8988T (cell line): ENCODE measurements around the gene OSBPL10.
"Not testable (repeated sequence)": the region's sequence is repeated elsewhere in the genome, so short reads cannot be mapped to it uniquely, and the experiment has no call there.

Experiments
- DNase-seq: peaks from one replicate; pipeline ENCODE4 v3.0.0; 2011

OSBPL10 gene

DNA sequence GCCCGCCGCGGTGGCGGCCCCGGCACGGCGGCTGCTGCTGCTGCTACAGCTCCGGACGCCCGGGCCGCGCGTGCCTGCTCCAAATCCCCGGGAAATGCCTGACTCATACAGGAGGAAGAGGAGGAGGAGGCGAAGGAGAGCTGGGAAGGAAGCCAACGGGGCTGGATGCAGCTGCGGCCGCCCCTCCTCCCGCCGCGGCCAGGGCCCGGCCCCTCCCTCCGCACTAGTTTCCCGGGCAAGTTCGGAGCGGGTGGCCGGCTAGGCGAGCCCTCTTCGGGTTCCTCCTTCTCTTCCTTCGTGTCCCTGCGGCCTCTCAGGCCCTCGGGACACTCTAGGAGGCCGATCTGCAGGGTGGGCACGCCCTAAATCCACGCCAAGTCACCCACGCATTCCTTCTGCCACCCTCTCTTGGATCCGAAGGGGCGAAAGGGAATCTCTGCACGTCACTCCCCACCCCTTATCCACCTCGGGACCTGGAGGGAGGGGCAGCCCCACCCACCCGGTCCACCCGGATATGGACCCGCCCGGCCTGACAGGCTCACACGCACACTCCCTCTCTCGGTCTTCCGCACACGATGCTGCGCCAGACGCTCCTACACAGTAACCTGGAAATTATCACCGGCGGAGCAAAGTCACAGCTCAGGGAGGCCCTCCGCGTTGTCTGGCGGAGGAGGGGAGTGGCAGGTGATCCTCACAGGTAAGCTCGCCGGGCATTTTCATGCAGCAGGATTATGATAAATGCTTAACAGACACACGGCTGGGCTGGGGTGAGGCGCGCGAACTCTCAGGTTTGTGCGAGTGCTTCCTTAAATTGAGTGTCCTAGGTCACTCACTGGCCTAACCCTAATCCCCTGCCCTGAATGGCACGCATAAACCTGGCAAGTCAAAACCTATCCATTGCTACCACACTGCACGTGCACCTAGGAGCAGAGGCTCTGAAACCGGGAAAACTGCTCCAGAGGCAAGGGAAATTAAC is at the start of gene OSBPL10, which contains the start of gene ZNF860:
Gene OSBPL10, minus strand, starts transcription at position 57 of the 976 bp plus-strand sequence. CDS start 83 bp downstream, outside the sequence.
Gene ZNF860, plus strand, starts transcription at position 545 of the 976 bp plus-strand sequence. CDS start 7,330 bp downstream, outside the sequence.
- DNase-seq = peak; percentile 57

GRCh38 chr3:32026593-32026992 is 45.5 kb upstream of the OSBPL10 start:
- no peak for DNase-seq

- DNase-seq = no peak
Observed at GRCh38 chr3:32022947-32023346, 41.9 kb upstream of the OSBPL10 start.

- DNase-seq = no peak
Observed at GRCh38 chr3:32021748-32022147, 40.7 kb upstream of the OSBPL10 start.

GRCh38 chr3:32021155-32021554 is 40.1 kb upstream of the OSBPL10 start:
- no peak for DNase-seq

DNA sequence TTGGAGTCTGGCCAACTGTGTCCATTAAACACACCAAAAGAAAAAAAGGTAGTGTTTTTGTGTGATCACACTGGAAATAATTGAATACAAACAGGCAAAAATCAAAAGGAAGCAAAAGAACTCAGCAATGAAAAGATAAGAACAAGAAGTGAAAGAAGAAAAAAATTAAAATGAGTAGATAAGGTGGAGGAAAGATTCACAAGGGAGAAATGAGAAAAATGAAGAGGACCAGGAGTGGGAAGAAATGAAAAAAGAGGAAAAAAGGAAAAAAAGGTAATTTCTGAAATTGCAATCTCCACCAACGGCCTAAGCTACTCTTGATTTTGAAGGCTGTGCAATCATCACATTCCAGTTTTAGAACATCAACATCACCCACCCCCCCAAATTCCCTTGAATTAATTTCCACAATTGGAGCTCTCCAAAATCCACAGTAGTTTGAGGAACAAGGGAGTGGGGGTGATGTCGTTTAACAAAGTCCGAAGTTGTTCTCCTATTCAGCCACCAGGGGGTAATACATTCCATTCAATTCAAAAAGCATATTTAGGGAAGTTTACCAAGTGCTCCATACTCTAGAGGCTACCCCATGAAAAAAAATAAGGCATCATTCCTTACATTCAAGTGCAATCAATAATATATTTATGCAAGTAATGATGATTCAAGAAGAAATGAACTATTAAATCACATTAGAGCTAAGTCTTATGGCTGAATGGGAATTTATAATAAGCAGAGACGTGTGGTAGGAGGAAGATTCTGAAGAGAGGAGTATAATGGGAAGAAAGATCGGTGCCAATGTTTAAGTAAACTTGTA is 37.9 kb upstream of the OSBPL10 start:
- DNase-seq = peak; percentile 32

DNA sequence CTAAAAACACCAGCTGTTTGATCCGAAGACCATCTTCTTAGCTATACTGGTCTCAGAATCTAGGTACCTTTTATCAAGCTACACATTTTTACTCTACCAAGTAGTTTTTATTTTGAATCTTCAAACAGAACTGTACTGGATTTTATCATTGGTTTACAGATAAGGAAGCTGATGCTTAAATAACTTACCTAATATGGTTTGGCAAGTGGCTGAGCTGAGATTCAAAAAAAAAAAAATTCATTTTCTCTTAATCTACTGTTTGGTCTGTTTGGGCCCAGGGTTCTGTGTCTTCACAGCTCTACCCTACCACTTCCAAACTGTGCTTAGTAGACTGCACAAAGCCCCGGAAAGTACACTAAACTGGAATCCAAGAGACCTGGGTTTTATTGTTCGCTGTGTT is 36.2 kb upstream of the OSBPL10 start:
- DNase-seq = no peak

DNA sequence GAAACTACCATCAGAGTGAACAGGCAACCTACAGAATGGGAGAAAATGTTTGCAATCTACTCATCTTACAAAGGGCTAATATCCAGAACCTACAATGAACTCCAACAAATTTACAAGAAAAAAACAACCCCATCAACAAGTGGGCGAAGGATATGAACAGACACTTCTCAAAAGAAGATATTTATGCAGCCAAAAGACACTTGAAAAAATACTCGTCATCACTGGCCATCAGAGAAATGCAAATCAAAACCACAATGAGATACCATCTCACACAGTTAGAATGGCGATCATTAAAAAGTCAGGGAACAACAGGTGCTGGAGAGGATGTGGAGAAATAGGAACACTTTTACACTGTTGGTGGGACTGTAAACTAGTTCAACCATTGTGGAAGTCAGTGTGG is 34.6 kb upstream of the OSBPL10 start:
- not testable (repeated sequence) for DNase-seq

DNA sequence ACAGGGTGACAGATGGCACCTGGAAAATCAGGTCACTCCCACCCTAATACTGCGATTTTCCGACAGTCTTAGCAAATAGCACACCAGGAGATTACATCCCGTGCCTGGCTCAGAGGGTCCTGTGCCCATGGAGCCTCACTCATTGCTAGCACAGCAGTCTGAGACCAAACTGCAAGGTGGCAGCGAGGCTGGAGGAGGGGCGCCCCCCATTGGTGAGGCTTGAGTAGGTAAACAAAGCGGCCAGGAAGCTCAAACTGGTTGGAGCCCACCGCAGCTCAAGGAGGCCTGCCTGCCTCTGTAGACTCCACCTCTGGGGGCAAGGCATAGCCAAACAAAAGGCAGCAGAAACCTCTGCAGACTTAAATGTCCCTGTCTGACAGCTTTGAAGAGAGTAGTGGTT is 29.6 kb upstream of the OSBPL10 start:
- not testable (repeated sequence) for DNase-seq

- no peak for DNase-seq
Observed at GRCh38 chr3:32009957-32010356, 28.9 kb upstream of the OSBPL10 start.

GRCh38 chr3:32009101-32009500 is 28.0 kb upstream of the OSBPL10 start:
- DNase-seq = no peak

DNA sequence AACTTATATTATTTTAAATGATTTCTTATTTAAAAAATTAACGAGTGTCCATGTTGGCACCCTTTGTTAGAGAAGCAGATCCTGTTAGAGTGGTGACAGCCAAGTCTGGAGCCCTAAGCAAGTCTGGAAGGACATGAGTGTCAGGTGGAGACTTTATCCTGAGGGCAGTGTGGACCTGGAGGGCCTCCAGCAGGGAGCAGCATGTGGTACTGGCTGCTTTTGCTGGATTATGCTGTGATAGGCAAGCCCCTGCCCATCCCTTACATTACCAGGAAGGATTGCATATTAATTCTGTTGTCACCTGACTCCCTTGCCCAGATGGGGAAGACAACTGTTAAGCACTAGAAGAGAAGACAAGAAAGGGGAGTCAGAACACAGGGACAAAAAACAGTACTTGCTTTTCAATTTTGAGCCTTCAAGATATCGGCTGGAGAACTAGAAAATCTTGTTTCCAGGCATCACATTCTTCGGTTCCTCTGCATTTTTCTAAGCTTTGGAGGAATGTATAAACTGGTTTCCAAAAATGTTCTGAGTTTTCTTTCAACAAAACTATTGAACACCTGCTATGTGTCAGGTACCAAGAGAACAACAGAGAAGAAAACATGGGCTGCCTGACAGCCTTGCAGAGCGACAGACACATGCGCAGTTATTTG is 23.2 kb upstream of the OSBPL10 start:
- no peak for DNase-seq

DNA sequence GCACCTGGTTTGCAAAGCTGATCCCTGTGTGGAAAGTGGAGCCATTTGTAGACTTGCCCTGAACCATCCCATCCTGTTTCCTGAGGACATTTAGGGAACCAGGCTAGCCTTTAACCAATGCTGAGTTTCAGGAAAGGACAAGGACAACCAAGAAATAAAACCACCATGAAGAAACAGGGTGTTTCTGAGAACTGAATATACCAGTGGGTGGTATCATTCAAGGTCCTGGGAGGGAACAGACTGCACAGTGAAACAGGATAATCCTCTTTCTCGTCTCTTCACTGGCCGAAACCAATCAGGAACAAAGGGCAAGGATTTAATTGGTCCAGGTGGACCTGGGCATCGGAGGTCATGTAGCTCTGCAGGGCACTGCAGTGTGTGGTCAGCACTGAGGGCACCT is 22.3 kb upstream of the OSBPL10 start:
- DNase-seq = no peak

- no peak for DNase-seq
Observed at GRCh38 chr3:32002561-32003368, 21.7 kb upstream of the OSBPL10 start.

- DNase-seq = no peak
Observed at GRCh38 chr3:32000877-32001276, 19.8 kb upstream of the OSBPL10 start.

DNA sequence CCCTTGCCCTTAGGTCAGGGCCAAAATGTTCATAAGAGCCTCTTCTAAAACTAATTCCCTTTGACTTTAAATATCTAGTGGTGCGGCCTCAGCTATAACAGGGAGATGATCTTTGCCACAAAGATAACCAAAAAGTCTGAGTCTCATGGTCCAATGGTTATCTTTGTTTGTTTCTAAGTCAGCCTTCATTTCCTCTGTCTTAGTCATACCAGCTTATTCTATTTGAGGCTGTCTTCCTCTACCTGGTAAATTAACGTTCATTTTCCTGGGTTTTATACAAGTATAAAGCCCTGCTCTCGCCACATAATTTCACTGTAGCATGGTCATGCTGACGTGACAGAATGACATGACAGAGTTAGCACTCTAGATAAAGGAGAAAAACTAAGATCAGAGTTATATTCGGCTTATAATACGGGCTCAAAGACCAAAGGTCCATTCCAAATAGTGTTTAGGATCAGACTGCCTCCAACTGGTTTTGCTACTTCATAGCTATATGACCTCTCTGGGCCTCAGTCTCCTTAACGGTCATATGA is 18.9 kb upstream of the OSBPL10 start:
- DNase-seq = no peak

- no peak for DNase-seq
Observed at GRCh38 chr3:31997500-31997899, 16.4 kb upstream of the OSBPL10 start.

GRCh38 chr3:31996195-31996594 is 15.1 kb upstream of the OSBPL10 start:
- DNase-seq = no peak

GRCh38 chr3:31995026-31995425 is 14.0 kb upstream of the OSBPL10 start:
- not testable (repeated sequence) for DNase-seq

- no peak for DNase-seq
Observed at GRCh38 chr3:31993843-31994242, 12.8 kb upstream of the OSBPL10 start.

DNA sequence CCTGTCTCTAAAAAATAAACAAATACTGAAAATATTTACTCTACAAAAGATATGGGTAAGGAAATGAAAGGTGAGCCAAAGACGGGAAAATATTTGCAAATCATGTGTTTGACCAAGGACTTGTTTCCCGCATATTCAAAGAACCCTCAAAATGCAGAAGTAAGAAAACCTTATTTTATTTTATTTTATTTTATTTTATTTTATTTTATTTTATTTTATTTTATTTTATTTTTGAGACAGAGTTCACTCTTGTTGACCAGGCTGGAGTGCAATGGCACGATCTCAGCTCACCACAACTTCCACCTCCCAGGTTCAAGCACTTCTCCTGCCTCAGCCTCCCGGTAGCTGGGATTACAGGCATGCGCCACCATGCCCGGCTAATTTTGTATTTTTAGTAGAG is 11.9 kb upstream of the OSBPL10 start:
- DNase-seq = not testable (repeated sequence)

DNA sequence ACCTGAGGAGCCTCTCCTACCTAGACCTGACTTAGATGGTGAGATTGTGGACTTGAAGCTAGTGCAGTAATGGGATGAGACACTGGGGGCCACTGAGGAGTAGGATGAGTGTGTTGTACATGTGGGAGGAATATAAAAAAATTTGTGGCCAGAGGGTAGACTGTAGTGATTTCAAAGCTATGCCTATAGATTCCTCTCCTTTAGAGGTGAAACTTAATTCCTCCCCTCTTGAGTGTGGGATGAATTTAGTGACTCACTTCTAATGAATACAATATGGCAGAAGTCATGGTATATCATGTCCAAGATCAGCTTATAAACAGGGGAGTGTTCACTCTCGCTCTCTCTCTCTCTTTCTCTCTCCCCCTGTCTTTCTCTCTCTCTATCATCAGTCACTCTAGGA is 7.2 kb upstream of the OSBPL10 start:
- DNase-seq = no peak
